ENCODE data around the gene CHPF.

The CHPF gene

DNA sequence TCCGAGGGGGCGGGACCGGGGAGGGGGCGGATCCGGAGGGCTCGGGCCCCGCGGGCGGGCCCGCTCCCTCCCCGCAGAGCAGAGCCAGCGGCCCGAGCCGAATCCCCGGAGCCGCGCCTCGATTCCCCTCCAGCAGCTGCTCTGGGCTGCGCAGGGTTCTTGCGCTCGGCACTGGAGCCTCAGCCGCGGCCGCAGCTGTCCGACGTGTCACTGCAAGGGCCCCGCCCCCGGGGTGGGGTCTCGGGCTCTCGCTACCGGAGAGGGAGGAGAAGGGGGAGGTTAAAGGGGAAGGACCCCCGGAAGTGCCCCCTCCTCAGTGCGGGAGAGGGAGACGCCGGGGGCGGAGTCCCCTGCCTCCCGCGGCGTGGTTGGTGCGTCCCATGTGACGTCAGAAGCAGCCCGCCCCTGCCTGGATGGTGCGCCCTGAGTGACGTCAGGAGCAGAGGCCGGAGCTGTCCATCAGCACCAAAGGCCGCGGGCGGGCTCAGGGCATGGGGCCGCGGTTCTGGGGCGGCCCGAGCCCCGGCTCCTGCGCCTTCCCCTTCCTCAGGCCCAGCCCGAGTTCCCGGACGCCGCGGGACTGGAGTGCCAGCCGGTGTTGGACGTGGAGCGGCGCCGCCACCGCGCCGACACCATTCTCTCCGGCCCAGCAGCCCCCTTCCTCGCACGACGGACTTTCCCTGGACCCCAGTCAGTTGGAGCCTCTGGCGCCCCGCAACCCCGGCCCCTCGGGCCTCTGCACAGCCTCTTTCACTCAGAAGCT lies at the start of gene CHPF, which contains the start of gene TMEM198:
Gene CHPF (minus strand): TSS at position 214 of the 763 bp plus-strand sequence. CDS start 271 bp downstream, outside the sequence.
Gene TMEM198 (plus strand): TSS at position 433 of the 763 bp plus-strand sequence. CDS start 700 bp downstream, outside the sequence.
- peak; percentile 87 for DNase-seq

DNA sequence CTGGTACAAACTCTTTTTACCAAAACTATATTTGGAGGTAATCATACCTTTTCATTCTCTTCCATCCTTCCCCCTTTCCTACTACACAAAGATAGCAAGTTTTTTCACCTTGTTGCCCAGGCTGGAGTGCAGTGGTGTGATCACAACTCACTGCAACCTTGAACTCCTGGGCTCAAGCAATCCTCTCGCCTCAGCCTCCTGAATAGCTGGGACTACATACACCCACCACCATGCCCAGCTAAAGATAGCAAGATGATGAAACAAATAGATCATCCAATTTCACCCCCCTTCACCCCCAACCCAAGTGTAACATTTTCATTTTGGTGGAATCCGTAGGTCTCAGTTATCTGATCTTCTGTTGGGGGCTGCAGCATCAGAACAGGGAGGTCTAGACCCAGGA lies 49.5 kb upstream of the CHPF start:
- DNase-seq = no peak

GRCh38 chr2:219592736-219593135 lies 49.1 kb upstream of the CHPF start:
- no peak for DNase-seq

DNA sequence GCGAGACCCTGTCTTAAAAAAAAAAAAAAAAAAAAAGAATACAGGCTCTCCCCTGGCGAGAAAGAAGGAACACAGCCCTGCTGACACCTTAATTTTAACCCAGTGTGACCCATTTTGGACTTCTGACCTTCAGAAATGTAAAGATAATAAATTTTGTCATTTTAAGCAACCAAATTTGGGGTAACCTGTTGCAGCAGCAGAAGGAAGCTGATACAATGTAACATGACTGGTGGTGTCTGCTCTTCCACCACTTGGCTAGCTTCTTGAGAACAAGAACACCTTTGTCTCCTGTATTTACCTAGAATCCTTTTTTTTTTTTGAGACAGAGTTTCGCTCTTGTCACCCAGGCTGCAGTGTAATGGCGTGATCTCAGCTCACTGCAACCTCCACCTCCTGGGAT lies 47.5 kb upstream of the CHPF start:
- no peak for DNase-seq

- DNase-seq = no peak
These were observed 37.7 kb upstream of the CHPF start for GRCh38 chr2:219581346-219581745.

GRCh38 chr2:219578811-219579613 lies 35.4 kb upstream of the CHPF start:
- no peak for DNase-seq

- no peak for DNase-seq
These were observed 33.1 kb upstream of the CHPF start for GRCh38 chr2:219576505-219577388.

GRCh38 chr2:219575566-219576504 lies 32.2 kb upstream of the CHPF start:
- DNase-seq = no peak

DNA sequence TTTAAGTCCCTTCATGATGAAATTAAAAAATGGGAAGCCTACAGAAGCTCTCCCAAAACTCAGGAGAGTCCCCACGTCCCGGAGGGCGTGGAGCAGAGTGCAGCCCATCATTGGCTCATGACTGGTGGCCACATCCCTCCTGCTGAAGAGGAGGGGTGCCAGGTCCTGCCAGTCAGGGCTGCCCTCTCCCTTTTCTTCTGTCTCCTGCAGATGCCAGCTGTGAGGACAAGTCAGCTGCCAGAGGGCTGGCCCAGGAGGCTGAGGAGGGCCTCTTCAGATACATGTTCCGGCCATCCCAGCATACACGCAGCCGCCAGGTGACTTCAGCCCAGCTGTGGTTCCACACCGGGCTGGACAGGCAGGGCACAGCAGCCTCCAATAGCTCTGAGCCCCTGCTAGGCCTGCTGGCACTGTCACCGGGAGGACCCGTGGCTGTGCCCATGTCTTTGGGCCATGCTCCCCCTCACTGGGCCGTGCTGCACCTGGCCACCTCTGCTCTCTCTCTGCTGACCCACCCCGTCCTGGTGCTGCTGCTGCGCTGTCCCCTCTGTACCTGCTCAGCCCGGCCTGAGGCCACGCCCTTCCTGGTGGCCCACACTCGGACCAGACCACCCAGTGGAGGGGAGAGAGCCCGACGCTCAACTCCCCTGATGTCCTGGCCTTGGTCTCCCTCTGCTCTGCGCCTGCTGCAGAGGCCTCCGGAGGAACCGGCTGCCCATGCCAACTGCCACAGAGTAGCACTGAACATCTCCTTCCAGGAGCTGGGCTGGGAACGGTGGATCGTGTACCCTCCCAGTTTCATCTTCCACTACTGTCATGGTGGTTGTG lies 31.1 kb upstream of the CHPF start:
- DNase-seq = no peak

- no peak for DNase-seq
These were observed 29.6 kb upstream of the CHPF start for GRCh38 chr2:219573166-219573565.

GRCh38 chr2:219572237-219573001 lies 28.8 kb upstream of the CHPF start, which contains the start of gene INHA:
TSS of gene INHA (plus strand) at chr2:219572310. CDS start at chr2:219572375, 65 bp downstream.
- no peak for DNase-seq

DNA sequence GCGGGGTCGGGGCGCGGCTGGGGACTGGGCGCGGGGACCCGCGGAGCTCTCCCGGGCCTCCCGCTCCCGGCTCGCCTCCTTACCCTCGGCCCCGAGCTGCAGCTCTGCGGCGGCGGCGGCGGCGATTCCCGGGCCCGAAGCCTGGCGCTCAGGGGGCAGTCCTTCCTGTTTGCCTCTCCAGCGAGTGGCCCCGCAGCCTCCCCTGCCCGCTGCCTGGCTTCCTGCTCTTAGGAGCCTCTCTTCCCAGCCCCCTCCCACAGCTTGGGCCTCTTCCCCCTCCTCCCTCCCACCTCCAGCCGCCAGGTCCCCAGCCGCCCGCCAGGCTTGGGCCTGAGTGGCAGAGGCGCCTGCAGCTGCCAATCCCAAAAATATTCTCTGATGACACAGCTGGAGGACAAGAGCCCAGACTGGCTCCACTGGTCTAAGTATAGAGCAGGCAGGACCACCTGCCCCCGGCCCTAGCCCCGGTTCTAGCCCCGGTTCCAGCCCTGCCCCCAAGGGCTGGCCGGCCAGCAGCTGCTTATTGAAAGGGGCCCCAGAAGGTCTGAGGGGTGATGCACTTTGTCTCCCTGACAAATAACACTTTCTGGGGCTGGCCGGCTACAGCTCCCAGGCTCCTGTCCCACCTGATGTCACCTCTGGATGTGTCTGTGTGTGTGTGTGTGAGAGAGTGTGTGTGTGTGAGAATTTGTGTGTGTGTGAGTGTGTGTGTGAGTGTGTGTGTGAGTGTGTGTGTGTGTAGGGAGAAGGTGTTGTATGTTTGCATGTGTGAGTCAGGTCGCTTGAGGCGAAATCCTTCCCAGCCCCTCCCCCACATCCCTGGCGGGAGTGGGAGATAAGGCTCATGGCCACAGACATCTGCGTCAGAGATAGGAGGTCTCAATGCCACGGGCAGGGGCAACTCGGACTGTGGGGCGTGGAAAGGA lies 28.0 kb upstream of the CHPF start, which contains the start of gene OBSL1:
Gene OBSL1 (minus strand): TSS at position 229 of the 926 bp plus-strand sequence. CDS start 307 bp downstream, outside the sequence.
- DNase-seq = no peak

DNA sequence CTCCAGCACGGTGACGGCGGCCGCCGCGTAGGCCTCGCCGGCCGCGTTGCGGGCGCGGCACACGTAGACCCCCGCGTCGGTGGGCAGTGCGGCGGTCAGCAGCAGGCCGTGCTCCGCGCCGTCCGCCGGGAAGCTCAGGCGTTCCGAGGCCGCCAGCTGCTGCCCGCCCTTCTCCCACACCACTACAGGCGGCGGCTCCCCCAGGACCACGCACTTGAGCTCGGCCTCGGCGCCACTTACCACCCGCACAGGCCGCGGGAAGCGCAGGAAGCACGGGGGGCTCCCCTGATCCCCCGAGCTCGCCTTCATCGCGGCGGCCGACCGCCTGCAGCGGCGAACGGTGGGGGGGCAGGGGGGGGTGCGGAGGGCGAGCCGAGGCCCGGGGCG lies 27.3 kb upstream of the CHPF start:
- no peak for DNase-seq

- no peak for DNase-seq
These were observed 26.8 kb upstream of the CHPF start for GRCh38 chr2:219570194-219570923.

DNA sequence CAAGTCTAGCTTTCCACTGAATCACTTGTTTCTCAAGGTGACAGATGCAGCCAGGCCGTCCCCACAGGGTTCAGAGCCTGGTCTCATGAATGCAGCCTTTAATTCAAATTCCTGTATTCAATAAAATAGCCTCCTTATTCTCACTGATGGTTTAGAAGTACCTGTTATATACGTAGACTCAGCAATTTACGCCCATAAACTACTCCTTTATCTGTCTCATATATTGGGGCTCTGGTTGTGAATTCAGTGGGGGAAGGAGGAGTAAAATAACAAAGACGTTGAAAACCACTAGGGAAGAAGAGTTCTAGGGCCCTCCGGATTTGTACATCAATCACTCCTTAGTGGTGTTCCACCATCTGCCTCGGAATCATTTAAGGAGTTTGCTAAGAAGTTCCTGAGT lies 26.0 kb upstream of the CHPF start:
- no peak for DNase-seq

GRCh38 chr2:219569041-219569440 lies 25.4 kb upstream of the CHPF start:
- no peak for DNase-seq

GRCh38 chr2:219567791-219568361 lies 24.3 kb upstream of the CHPF start:
- DNase-seq = no peak

DNA sequence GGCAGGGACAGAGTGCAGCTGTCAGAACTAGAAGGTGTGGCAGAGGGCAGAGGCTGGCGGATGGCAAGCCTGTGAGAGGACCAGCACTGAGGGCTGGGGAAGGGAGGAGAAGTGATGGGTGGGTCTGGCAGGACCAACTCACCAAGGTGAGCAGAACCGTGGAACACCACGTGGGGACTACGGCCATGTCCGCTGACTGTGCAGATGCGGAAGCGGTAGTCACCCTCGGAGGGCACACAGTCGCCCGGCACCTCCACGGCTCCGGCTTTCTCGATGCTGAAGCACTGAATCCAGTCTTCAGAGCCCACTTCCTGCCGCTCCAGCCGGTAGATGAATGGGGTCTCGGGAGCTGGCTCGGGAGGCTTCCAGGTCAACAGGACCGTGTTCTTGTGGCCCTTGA lies 23.5 kb upstream of the CHPF start:
- DNase-seq = no peak

All from activated CD4-positive, alpha-beta T cell treated with anti-CD3 and anti-CD28 coated beads for 1 hour (primary cell).